K562 (cell line): ENCODE data around the gene ETHE1. TPM values are rescaled to one million over a fixed set of nuclear protein-coding genes. Genes with fewer than 3 reads are reported as not detected.

Source experiments
- ATAC-seq: fragments of 200-7000 bp; cut with Tn5 transposase; 3 replicates; pipeline ENCODE4 v1.9.1; 2020; ENCODE audit warnings: moderate library complexity
- BruUV-seq: library from RNA; stranded (reverse); fragments of 400-500 nt; replicated peaks from 2 replicates; lab custom pipeline; 2021; lab: Mats Ljungman, UMichigan
- CTCF ChIA-PET: fragments of 300-600 bp; formaldehyde crosslinking; extraction: SDS; loops from one replicate; lab custom pipeline; 2021; ENCODE audit warnings: low intra/inter-chr PET ratio; lab: Yijun Ruan, JAX
- POLR2A ChIA-PET: fragments of 300-600, 350-650 bp; sonication (Branson Sonifier 250); formaldehyde crosslinking; extraction: SDS; loops from one replicate; lab custom pipeline; 2021; ENCODE audit warnings: antibody characterized with exemption, inconsistent platforms; lab: Yijun Ruan, JAX
- DNase-seq, 4 experiments: peaks; one replicate each; pipeline versions ENCODE4 v3.0.0 to v3.0.0-alpha.2; 2011 to 2018; ENCODE audit warnings: low spot score in 3 of 4, mixed read lengths in 3 of 4; ENCODE audit errors: extremely low read depth in 1 of 4
- FAIRE-seq: peaks from 2 replicates; lab custom pipeline; 2011; peaks lifted over from hg19 to GRCh38; lab: Jason Lieb, UNC
- H2AFZ ChIP-seq: 2 replicates; pipeline ENCODE4 v1.6.0; 2011; ENCODE audit warnings: low read depth, low read length, control low read depth, inconsistent platforms
- H3K27ac ChIP-seq: fragments of 200-600 bp; 3 replicates; pipeline ENCODE4 v1.8.0; 2011; ENCODE audit warnings: low read depth, mild to moderate bottlenecking, control low read depth, inconsistent platforms, low read length, moderate library complexity, mixed read lengths; ENCODE audit errors: extremely low read depth
- H3K27me3 ChIP-seq, 2 experiments: fragments of 300-600 bp in 1 of 2; 2 replicates in 1 of 2; 3 replicates in 1 of 2; pipeline versions ENCODE4 v1.6.0 to v1.8.0; 2011; ENCODE audit warnings: inconsistent platforms in 2 of 2, low read length in 2 of 2, mild to moderate bottlenecking in 1 of 2, mixed read lengths in 1 of 2, moderate library complexity in 1 of 2; ENCODE audit not compliant: control insufficient read depth in 2 of 2, insufficient read depth in 2 of 2
- H3K36me3 ChIP-seq: fragments of 300-600 bp; 3 replicates; pipeline ENCODE4 v1.8.0; 2011; ENCODE audit warnings: mild to moderate bottlenecking, low read length, inconsistent platforms; ENCODE audit not compliant: control insufficient read depth, insufficient read depth
- H3K4me1 ChIP-seq, 2 experiments: fragments of 200-600 bp in 1 of 2; replicated peaks in 1 of 2; 2 replicates in 1 of 2; 3 replicates in 1 of 2; pipeline versions ENCODE4 v1.5.1 to v1.8.0; 2011; ENCODE audit warnings: inconsistent platforms in 2 of 2, low read length in 2 of 2, mild to moderate bottlenecking in 1 of 2, mixed read lengths in 1 of 2, moderate library complexity in 1 of 2; ENCODE audit not compliant: control insufficient read depth in 2 of 2, insufficient read depth in 2 of 2
- H3K4me2 ChIP-seq: 2 replicates; pipeline ENCODE4 v1.6.1; 2011; ENCODE audit warnings: low read length, control low read depth, inconsistent platforms, mixed read lengths; ENCODE audit not compliant: insufficient read depth
- H3K4me3 ChIP-seq: fragments of 200-600 bp; sonication (generic), shearing (Covaris generic); 2 replicates; pipeline ENCODE4 v1.5.1; 2016; ENCODE audit warnings: control low read depth, inconsistent platforms
- H3K79me2 ChIP-seq: fragments of 200-600 bp; 3 replicates; pipeline ENCODE4 v1.8.0; 2011; ENCODE audit warnings: low read length, inconsistent platforms; ENCODE audit not compliant: control insufficient read depth, insufficient read depth
- H3K9ac ChIP-seq, 2 experiments: 2 replicates each; pipeline versions ENCODE4 v1.6.0 to v1.6.1; 2011; ENCODE audit warnings: low read depth in 2 of 2, low read length in 2 of 2, control low read depth in 1 of 2, inconsistent platforms in 1 of 2, mild to moderate bottlenecking in 1 of 2, mixed read lengths in 1 of 2; ENCODE audit not compliant: insufficient read depth in 1 of 2
- H3K9me1 ChIP-seq: one replicate; pipeline ENCODE4 v1.6.0; 2011; ENCODE audit warnings: inconsistent platforms, mild to moderate bottlenecking, low read length, moderate library complexity; ENCODE audit not compliant: control insufficient read depth, insufficient read depth
- H3K9me3 ChIP-seq: replicated peaks from 2 replicates; pipeline ENCODE4 v1.5.1; 2011; ENCODE audit warnings: low read depth, low read length, inconsistent platforms; ENCODE audit not compliant: control insufficient read depth, insufficient read depth
- H4K20me1 ChIP-seq: replicated peaks from 2 replicates; pipeline ENCODE4 v1.6.1; 2011; ENCODE audit warnings: low read length, inconsistent platforms, mixed read lengths; ENCODE audit not compliant: control insufficient read depth, insufficient read depth
- NR2C1 ChIP-seq, 2 experiments: fragments of 450-650 bp; IDR thresholded peaks; 2 replicates each; pipeline ENCODE4 v1.6.1; 2017; ENCODE audit warnings: mild to moderate bottlenecking in 2 of 2, antibody characterized with exemption in 1 of 2, inconsistent platforms in 1 of 2, missing compliant biosample characterization in 1 of 2, missing genetic modification characterization in 1 of 2
- WGBS: fragments of 100-300 bp; shearing (Covaris generic); methylation state at CpG from one replicate; pipeline ENCODE4 v1.1.6; 2016; ENCODE audit warnings: low coverage, mixed read lengths; ENCODE audit not compliant: insufficient coverage; ENCODE audit errors: missing lambda C conversion rate; 5-methylcytosine and 5-hydroxymethylcytosine counted together
- in situ Hi-C: fragments of 300-500 bp; cut with MboI; formaldehyde crosslinking; loops from 4 replicates; pipeline ENCODE4 v1.15.0; 2018; ENCODE audit warnings: inconsistent platforms, mixed read lengths
- intact Hi-C: fragments of 100-400 bp; cut with micrococcal nuclease; formaldehyde crosslinking; loops from 2 replicates; pipeline ENCODE4 v1.14.2; 2022
- polyA plus RNA-seq, 8 experiments: library from polyadenylated mRNA; depleted of rRNA in 4 of 8; stranded (reverse) in 5 of 8; unstranded in 3 of 8; fragments of >200 nt; fragmentation: Nextera tagmentation in 2 of 8; fragmentation: Illumina TruSeq in 1 of 8; extraction: Ambion mirVana in 2 of 8; extraction: Trizol in 1 of 8; gene quantifications; 2 replicates each; pipeline versions ENCODE4 v1.2.1 to v1.2.3, GENCODE V29; 2011 to 2014; ENCODE audit warnings: inconsistent platforms in 1 of 8, missing spikeins in 1 of 8
- total RNA-seq, 7 experiments: library from RNA; depleted of rRNA in 6 of 7; stranded (reverse); fragments of >200 nt in 6 of 7; fragmentation: Illumina TruSeq in 2 of 7; extraction: Trizol in 2 of 7; gene quantifications; 2 replicates each; pipeline versions ENCODE4 v1.2.1 to v1.2.3, GENCODE V29; 2011 to 2021; ENCODE audit warnings: low replicate concordance in 1 of 7
- TF ChIP-seq, protein P1 (sequence below): sonication (generic); formaldehyde crosslinking; IDR thresholded peaks from 2 replicates; pipeline ENCODE4 v1.8.0; 2022; ENCODE audit warnings: mild to moderate bottlenecking, missing genetic modification reagents

Gene ETHE1
- total and polyA plus RNA-seq, 9 of the 15 experiments (the other 6 are each of a cell fraction or from before 2014, with no cell fraction given), result 2.9 to 21.0 (median 10.2) TPM

DNA sequence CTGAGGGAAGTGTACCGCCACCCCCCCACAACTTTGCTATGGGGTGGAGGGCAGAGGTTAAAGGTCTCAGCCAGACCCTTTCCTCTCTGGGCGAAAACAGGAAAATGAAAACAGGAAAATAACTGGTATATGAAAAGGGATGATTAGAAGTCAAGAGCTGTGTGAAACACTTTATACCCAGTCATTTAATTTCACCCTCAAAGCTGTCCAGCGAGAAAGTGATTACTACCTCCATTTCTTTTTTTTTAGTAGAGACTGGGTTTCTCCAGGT, 21.9 kb downstream of the ETHE1 start:
- no peak overlapping the region for H3K27ac ChIP-seq
- CTCF ChIA-PET, result no interaction called here
- no peak overlapping the region for H3K4me3 ChIP-seq
- no peaks in the 10 kb centered on the region for H3K27me3 ChIP-seq
- FAIRE-seq, result no peak
- POLR2A ChIA-PET, result interaction anchor here (0.6 to 1.2 kb wide), 6 partner anchors 8 to 1742 kb away, joined by 3 to 7 read pairs (median 4); no protein-coding TSS in a partner anchor
- H3K79me2 ChIP-seq, result no peaks in the 10 kb centered on the region
- H4K20me1 ChIP-seq, result no peaks in the 10 kb centered on the region
- no TSS peak for BruUV-seq
- intact Hi-C loops, result no loop called here
- DNase-seq, result no peak
- no peaks in the 10 kb centered on the region for H3K9me3 ChIP-seq
- peak overlapping the region in 1 of 2 experiments; percentile 51; a peak in 1 of 4 replicates for H3K9ac ChIP-seq
- H3K4me1 ChIP-seq, result peaks cover 21 to 33% of the 10 kb centered on the region in 2 experiments
- peak overlapping the region; percentile 99 for H2AFZ ChIP-seq
- 0 out of 3 replicates have a peak, but pooled peaks cover 2% of the 10 kb centered on the region for H3K36me3 ChIP-seq
- in situ Hi-C loops, result no loop called here
- TF ChIP-seq NR2C1 (IDR thresholded peaks at IDR 0.05) (peak; percentile 70), NR2C1 (tag; IDR thresholded peaks at IDR 0.05) (peak; percentile 43; the same call in 1 of the 2 replicates)
- TF ChIP-seq, protein P1, sequence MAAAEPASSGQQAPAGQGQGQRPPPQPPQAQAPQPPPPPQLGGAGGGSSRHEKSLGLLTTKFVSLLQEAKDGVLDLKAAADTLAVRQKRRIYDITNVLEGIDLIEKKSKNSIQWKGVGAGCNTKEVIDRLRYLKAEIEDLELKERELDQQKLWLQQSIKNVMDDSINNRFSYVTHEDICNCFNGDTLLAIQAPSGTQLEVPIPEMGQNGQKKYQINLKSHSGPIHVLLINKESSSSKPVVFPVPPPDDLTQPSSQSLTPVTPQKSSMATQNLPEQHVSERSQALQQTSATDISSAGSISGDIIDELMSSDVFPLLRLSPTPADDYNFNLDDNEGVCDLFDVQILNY (CRISPR knock-in tag), result no peak
- H3K4me2 ChIP-seq, result peak overlapping the region; percentile 87
- H3K9me1 ChIP-seq, result no peaks in the 10 kb centered on the region
- ATAC-seq, result no peak
- WGBS, result 94% methylated on average over 3 of the region's 3 CpGs
